ENCODE results near the gene FMO2.

The FMO2 gene

DNA sequence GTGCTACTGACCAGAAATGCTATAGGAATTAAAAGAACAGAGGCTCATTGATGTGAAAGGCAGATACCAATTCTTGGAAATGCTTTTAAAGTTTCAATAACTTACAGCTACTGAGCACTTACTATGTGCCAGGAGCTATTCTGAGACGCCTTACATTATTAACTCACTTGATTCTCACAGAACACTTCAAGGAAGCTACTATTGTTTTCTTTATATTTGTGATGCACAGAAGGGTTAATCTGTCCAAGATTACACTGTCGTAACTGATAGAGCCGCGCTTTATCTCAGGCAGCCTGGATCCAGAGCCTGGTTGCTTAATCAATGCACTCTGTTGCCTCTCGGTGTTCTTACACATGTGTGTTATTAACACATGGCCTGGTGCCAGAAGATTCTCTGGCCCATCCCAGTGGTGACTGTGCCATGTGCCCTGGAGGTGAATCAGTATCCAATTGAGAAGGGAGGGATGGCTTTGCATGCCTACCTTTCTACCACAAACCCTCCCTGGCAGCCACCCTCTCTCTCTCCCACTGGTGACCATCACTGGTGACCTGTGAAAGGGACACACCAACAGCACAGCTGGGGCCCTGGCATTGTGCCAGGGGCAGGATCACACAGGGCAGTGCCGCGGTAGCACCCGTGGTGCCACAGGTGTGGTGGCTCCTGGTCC, 72.0 kb downstream of the FMO2 start:
- no peak for DNase-seq (ENCODE audit: low read depth, low spot score)

DNA sequence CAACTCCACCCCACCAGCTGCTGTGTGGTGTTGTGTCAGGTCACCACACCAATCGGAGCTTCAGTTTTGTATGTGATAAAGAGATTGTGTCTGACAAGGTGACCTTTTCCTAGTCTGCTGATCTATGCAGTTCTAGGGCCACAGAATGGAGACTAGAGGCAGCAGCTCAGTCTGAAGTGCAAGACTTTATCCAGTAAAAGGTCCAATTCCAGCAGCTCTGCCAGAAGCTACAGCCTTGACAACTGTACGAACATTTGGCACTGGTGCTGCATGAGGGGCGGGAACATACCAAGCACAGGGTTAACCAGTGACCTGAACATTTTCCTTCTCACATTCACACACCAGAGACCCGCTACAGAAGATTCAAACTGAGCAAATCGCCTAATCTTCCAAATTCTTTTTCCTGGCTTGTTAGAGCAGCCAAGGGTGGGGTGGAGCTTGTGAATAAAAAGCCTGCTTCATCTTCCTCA, 72.5 kb downstream of the FMO2 start:
- no peak for DNase-seq (ENCODE audit: low read depth, low spot score)

DNA sequence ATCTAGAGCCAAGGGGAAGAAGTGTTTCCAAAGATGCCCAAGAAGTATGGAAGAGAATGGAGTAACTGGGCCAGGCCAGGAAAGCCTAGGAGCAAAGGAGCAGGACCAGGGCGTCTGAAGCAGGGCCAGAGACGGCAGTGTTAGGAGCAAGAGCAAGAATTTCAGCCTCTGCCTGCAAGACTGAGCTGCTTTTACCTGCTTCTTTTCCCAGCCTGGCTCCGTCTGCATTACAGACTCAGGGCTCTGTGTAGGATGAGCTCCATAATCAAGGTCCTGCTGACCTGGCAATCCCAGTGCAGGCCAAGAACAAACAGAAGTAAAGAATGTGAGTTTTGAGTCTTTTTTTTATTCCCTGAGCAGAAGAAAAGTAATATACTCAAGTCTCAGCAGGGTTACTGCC, 73.3 kb downstream of the FMO2 start:
- no peak for DNase-seq (ENCODE audit: low read depth, low spot score)

DNA sequence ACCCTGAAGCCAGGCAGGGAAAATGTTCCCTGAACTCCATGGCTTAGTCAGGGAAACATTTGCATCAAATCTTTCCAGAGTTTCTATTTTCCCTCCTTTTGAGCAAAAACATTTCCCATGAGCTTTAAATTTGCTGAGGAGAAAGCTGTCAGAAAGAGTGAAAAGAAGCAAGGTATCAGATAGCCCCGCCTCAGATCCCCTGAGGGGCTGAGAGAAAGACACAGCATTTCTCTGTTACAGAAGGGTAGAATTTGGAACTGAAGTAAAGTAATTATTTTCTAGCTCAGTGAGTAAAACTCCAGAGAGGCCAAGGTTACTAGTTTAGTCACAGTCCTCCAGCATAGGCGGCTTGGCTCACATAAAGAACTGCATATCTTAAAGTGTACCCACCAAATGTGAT, 73.8 kb downstream of the FMO2 start:
- no peak for DNase-seq (ENCODE audit: low read depth, low spot score)
